ENCODE data around the gene NIP7. TPM values are rescaled to one million over a fixed set of nuclear protein-coding genes. Genes with fewer than 3 reads are reported as not detected.
"Not testable (repeated sequence)": the region's sequence is repeated elsewhere in the genome, so short reads cannot be mapped to it uniquely, and the experiment has no call there.

NIP7 gene
- 17.2 and 23.7 TPM in 2 replicates for total RNA-seq (ENCODE audit: low replicate concordance)

- peaks cover 10% of the 10 kb centered on the region for H3K36me3 ChIP-seq
- Mint-ChIP-seq H3K4me1 (peaks cover 29% of the 10 kb centered on the region), H3K27me3 (ENCODE audit: insufficient read depth, low read depth) (peaks cover 2% of the 10 kb centered on the region), H3K4me3 (peak within 1 kb of the TSS; percentile 99), H3K27ac (peak within 1 kb of the TSS; percentile 88), H3K36me3 (peaks cover 19% of the 10 kb centered on the region), H3K9me3 (no peaks in the 10 kb centered on the region)
- peaks cover 14% of the 10 kb centered on the region for H3F3A ChIP-seq (ENCODE audit: low read depth)
- peak within 1 kb of the TSS; percentile 88 for H3K9ac ChIP-seq
- H3K27me3 ChIP-seq: no peaks in the 10 kb centered on the region
- TF ChIP-seq EZH2 (IDR thresholded peaks at IDR 0.05) (no peak), EZH2phosphoT487 (IDR thresholded peaks at IDR 0.05) (peak; percentile 34), CTCF (IDR thresholded peaks at IDR 0.05) (peak; percentile 83)
- peak within 1 kb of the TSS; percentile 70 for H3K27ac ChIP-seq
- H3K4me3 ChIP-seq: peak within 1 kb of the TSS; percentile 92
- peak within 1 kb of the TSS; percentile 91 for H3K4me2 ChIP-seq
- peaks cover 14% of the 10 kb centered on the region for H3K4me1 ChIP-seq
- peak; percentile 98 for DNase-seq (ENCODE audit: low spot score)
- peaks cover 63% of the 10 kb centered on the region for H3K79me2 ChIP-seq (ENCODE audit: low read depth)
- no peaks in the 10 kb centered on the region for H3K9me3 ChIP-seq (ENCODE audit: low read depth)
- H2AFZ ChIP-seq (replicated peaks): peak within 1 kb of the TSS; percentile 59
- no peaks in the 10 kb centered on the region for H4K20me1 ChIP-seq (ENCODE audit: low read depth)
These were observed at the start of gene NIP7, which contains the start of gene COG8 for GRCh38 chr16:69339289-69340094. Gene NIP7, plus strand, starts transcription at chr16:69339772. Its CDS starts 58 bp downstream, at chr16:69339830. Gene COG8, minus strand, starts transcription at chr16:69339564. Its CDS starts 12 bp downstream, at chr16:69339552.

DNA sequence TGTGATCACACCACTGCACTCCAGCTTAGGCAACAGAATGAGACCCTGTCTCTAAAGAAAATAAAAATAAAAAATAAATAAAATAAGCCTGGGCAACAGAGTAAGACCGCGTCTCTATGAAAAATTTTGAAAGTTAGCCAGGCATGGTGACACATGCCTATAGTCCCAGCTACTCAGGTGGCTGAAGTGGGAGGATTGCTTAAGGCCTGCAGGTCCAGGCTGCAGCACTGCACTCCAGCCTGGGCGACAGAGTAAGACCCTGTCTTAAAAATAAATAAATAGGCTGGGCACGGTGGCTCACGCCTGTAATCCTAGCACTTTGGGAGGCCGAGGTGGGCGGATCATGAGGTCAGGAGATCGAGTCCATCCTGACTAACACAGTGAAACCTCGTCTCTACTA lies 47.9 kb upstream of the NIP7 start:
- not testable (repeated sequence) for H3K9me3 Mint-ChIP-seq; H3K4me2 ChIP-seq; H3K79me2 ChIP-seq (ENCODE audit: low read depth); H3K9me3 ChIP-seq (ENCODE audit: low read depth); H3K27me3 Mint-ChIP-seq (ENCODE audit: insufficient read depth, low read depth); H3K36me3 Mint-ChIP-seq; H4K20me1 ChIP-seq (ENCODE audit: low read depth); H3K27ac Mint-ChIP-seq; H3K36me3 ChIP-seq; H3K4me3 ChIP-seq; DNase-seq (ENCODE audit: low spot score); H3K4me3 Mint-ChIP-seq; H3K27me3 ChIP-seq; H3K4me1 ChIP-seq; H3K4me1 Mint-ChIP-seq; H3K9ac ChIP-seq; H3F3A ChIP-seq (ENCODE audit: low read depth); H3K27ac ChIP-seq; H2AFZ ChIP-seq (replicated peaks)

GRCh38 chr16:69293401-69293800 lies 46.2 kb upstream of the NIP7 start:
- Histone ChIP-seq H2AFZ (replicated peaks) (no peak overlapping the region), H3K4me3 (no peak overlapping the region), H3K9me3 (ENCODE audit: low read depth) (no peaks in the 10 kb centered on the region), H3K9ac (no peak overlapping the region), H3F3A (ENCODE audit: low read depth) (no peaks in the 10 kb centered on the region), H3K79me2 (ENCODE audit: low read depth) (no peaks in the 10 kb centered on the region), H3K27ac (no peak overlapping the region), H3K4me1 (no peaks in the 10 kb centered on the region), H3K27me3 (no peaks in the 10 kb centered on the region), H3K4me2 (no peak overlapping the region), H3K36me3 (no peaks in the 10 kb centered on the region), H4K20me1 (ENCODE audit: low read depth) (no peaks in the 10 kb centered on the region)
- TF ChIP-seq EZH2 (IDR thresholded peaks at IDR 0.05) (no peak), EZH2phosphoT487 (IDR thresholded peaks at IDR 0.05) (no peak), CTCF (IDR thresholded peaks at IDR 0.05) (no peak)
- Mint-ChIP-seq H3K4me3 (no peak overlapping the region), H3K27ac (no peak overlapping the region), H3K27me3 (ENCODE audit: insufficient read depth, low read depth) (no peaks in the 10 kb centered on the region), H3K4me1 (no peaks in the 10 kb centered on the region), H3K9me3 (no peaks in the 10 kb centered on the region), H3K36me3 (peaks cover 7% of the 10 kb centered on the region)
- no peak for DNase-seq (ENCODE audit: low spot score)

DNA sequence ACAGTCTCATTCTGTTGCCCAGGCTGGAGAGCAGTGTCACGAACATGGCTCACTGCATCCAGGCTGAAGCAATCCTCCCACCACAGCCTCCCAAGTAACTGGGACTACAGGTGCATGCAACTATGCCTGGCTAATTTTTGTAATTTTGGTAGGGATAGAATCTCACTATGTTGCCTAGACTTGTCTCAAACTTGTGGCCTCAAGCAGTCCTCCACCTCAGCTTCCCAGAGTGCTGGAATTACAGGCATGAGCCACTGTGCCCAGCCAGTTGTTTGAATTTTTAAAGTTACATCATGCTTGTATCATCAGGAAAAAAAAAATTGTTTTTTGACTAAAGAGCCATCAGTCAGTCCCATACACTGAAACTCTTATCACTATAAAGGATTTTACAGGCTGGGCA lies 45.5 kb upstream of the NIP7 start:
- H3K9ac ChIP-seq: no peak overlapping the region
- Mint-ChIP-seq H3K27me3 (ENCODE audit: insufficient read depth, low read depth) (no peaks in the 10 kb centered on the region), H3K9me3 (no peaks in the 10 kb centered on the region), H3K4me1 (no peaks in the 10 kb centered on the region), H3K4me3 (no peak overlapping the region), H3K36me3 (peaks cover 10% of the 10 kb centered on the region), H3K27ac (no peak overlapping the region)
- H3K36me3 ChIP-seq: no peaks in the 10 kb centered on the region
- H2AFZ ChIP-seq (replicated peaks): no peak overlapping the region
- no peaks in the 10 kb centered on the region for H3K4me1 ChIP-seq
- no peaks in the 10 kb centered on the region for H3F3A ChIP-seq (ENCODE audit: low read depth)
- no peaks in the 10 kb centered on the region for H3K79me2 ChIP-seq (ENCODE audit: low read depth)
- H3K27me3 ChIP-seq: no peaks in the 10 kb centered on the region
- H3K4me3 ChIP-seq: no peak overlapping the region
- H3K27ac ChIP-seq: no peak overlapping the region
- H3K9me3 ChIP-seq (ENCODE audit: low read depth): no peaks in the 10 kb centered on the region
- no peak for DNase-seq (ENCODE audit: low spot score)
- no peak overlapping the region for H3K4me2 ChIP-seq
- H4K20me1 ChIP-seq (ENCODE audit: low read depth): no peaks in the 10 kb centered on the region
- TF ChIP-seq EZH2phosphoT487 (IDR thresholded peaks at IDR 0.05) (no peak), EZH2 (IDR thresholded peaks at IDR 0.05) (no peak), CTCF (IDR thresholded peaks at IDR 0.05) (no peak)

- H3K4me1 Mint-ChIP-seq; H3F3A ChIP-seq (ENCODE audit: low read depth); DNase-seq (ENCODE audit: low spot score); H3K4me2 ChIP-seq; H3K79me2 ChIP-seq (ENCODE audit: low read depth); H3K4me1 ChIP-seq; H3K9me3 ChIP-seq (ENCODE audit: low read depth); H3K27me3 ChIP-seq; H3K27ac ChIP-seq; H4K20me1 ChIP-seq (ENCODE audit: low read depth); H3K4me3 Mint-ChIP-seq; H3K36me3 ChIP-seq; H2AFZ ChIP-seq (replicated peaks); H3K4me3 ChIP-seq; H3K9ac ChIP-seq; H3K27ac Mint-ChIP-seq; H3K27me3 Mint-ChIP-seq (ENCODE audit: insufficient read depth, low read depth); H3K9me3 Mint-ChIP-seq: not testable (repeated sequence)
- peaks cover 17% of the 10 kb centered on the region for H3K36me3 Mint-ChIP-seq
These were observed 42.8 kb upstream of the NIP7 start for GRCh38 chr16:69296771-69297170.

Measured in neural progenitor cell (in vitro differentiated cells).